ENCODE measurements around the gene ZFP57.

The ZFP57 gene

GRCh38 chr6:29726001-29726400 lies 45.0 kb upstream of the ZFP57 start:
- H4K20me1 ChIP-seq (ENCODE audit: low read depth, low read length): no peaks in the 10 kb centered on the region
- H3K27me3 ChIP-seq (ENCODE audit: low read length): no peaks in the 10 kb centered on the region
- H3K4me3 ChIP-seq (ENCODE audit: insufficient read depth, low read length, poor library complexity, severe bottlenecking): no peak overlapping the region
- TF ChIP-seq CTCF (IDR thresholded peaks at IDR 0.05; ENCODE audit: insufficient read depth, low read length, poor library complexity, severe bottlenecking) (no peak), EZH2phosphoT487 (conservative IDR thresholded peaks at IDR 0.05; ENCODE audit: low read length) (no peak)
- no peak overlapping the region for H2AFZ ChIP-seq (ENCODE audit: low read depth, low read length, severe bottlenecking)
- no peak overlapping the region for H3K9ac ChIP-seq (ENCODE audit: low read length)
- no peak overlapping the region for H3K27ac ChIP-seq (ENCODE audit: low read depth, low read length)
- no peaks in the 10 kb centered on the region for H3K9me2 ChIP-seq (replicated peaks; ENCODE audit: insufficient read depth, low read length)
- H3K4me2 ChIP-seq (ENCODE audit: low read depth, low read length, poor library complexity, severe bottlenecking): no peak overlapping the region
- H3K36me3 ChIP-seq (ENCODE audit: low read length): no peaks in the 10 kb centered on the region
- no peaks in the 10 kb centered on the region for H3K79me2 ChIP-seq (ENCODE audit: insufficient read depth, low read length)
- no peaks in the 10 kb centered on the region for H3F3A ChIP-seq (ENCODE audit: insufficient read depth)
- H3K9me3 ChIP-seq (ENCODE audit: insufficient read depth, low read length): no peaks in the 10 kb centered on the region

GRCh38 chr6:29724937-29725869 lies 44.3 kb upstream of the ZFP57 start:
- no peak for TF ChIP-seq EZH2phosphoT487 (conservative IDR thresholded peaks at IDR 0.05; ENCODE audit: low read length)
- TF ChIP-seq CTCF (IDR thresholded peaks at IDR 0.05; ENCODE audit: insufficient read depth, low read length, poor library complexity, severe bottlenecking): no peak
- H2AFZ ChIP-seq (ENCODE audit: low read depth, low read length, severe bottlenecking): no peak overlapping the region

GRCh38 chr6:29723666-29724588 lies 43.0 kb upstream of the ZFP57 start:
- H3K27me3 ChIP-seq (ENCODE audit: low read length): no peaks in the 10 kb centered on the region
- no peaks in the 10 kb centered on the region for H4K20me1 ChIP-seq (ENCODE audit: low read depth, low read length)
- no peak overlapping the region for H3K27ac ChIP-seq (ENCODE audit: low read depth, low read length)
- no peaks in the 10 kb centered on the region for H3K9me3 ChIP-seq (ENCODE audit: insufficient read depth, low read length)
- H3K4me3 ChIP-seq (ENCODE audit: insufficient read depth, low read length, poor library complexity, severe bottlenecking): peak overlapping the region; percentile 46
- TF ChIP-seq EZH2phosphoT487 (conservative IDR thresholded peaks at IDR 0.05; ENCODE audit: low read length) (no peak), CTCF (IDR thresholded peaks at IDR 0.05; ENCODE audit: insufficient read depth, low read length, poor library complexity, severe bottlenecking) (no peak)
- H3K79me2 ChIP-seq (ENCODE audit: insufficient read depth, low read length): no peaks in the 10 kb centered on the region
- H3K4me2 ChIP-seq (ENCODE audit: low read depth, low read length, poor library complexity, severe bottlenecking): peak overlapping the region; percentile 47
- H3K9me2 ChIP-seq (replicated peaks; ENCODE audit: insufficient read depth, low read length): no peaks in the 10 kb centered on the region
- peak overlapping the region; percentile 87 for H2AFZ ChIP-seq (ENCODE audit: low read depth, low read length, severe bottlenecking)
- H3K9ac ChIP-seq (ENCODE audit: low read length): peak overlapping the region; percentile 40
- no peaks in the 10 kb centered on the region for H3F3A ChIP-seq (ENCODE audit: insufficient read depth)
- no peaks in the 10 kb centered on the region for H3K36me3 ChIP-seq (ENCODE audit: low read length)

More at GRCh38 chr6:29724937-29725869, 44.3 kb upstream of the ZFP57 start:
- H4K20me1 ChIP-seq (ENCODE audit: low read depth, low read length): no peaks in the 10 kb centered on the region
- no peak overlapping the region for H3K4me3 ChIP-seq (ENCODE audit: insufficient read depth, low read length, poor library complexity, severe bottlenecking)
- H3K9ac ChIP-seq (ENCODE audit: low read length): no peak overlapping the region
- H3K36me3 ChIP-seq (ENCODE audit: low read length): no peaks in the 10 kb centered on the region
- H3K4me2 ChIP-seq (ENCODE audit: low read depth, low read length, poor library complexity, severe bottlenecking): no peak overlapping the region
- no peaks in the 10 kb centered on the region for H3F3A ChIP-seq (ENCODE audit: insufficient read depth)
- no peaks in the 10 kb centered on the region for H3K9me3 ChIP-seq (ENCODE audit: insufficient read depth, low read length)
- H3K79me2 ChIP-seq (ENCODE audit: insufficient read depth, low read length): no peaks in the 10 kb centered on the region
- no peak overlapping the region for H3K27ac ChIP-seq (ENCODE audit: low read depth, low read length)
- H3K27me3 ChIP-seq (ENCODE audit: low read length): no peaks in the 10 kb centered on the region
- no peaks in the 10 kb centered on the region for H3K9me2 ChIP-seq (replicated peaks; ENCODE audit: insufficient read depth, low read length)
